K562 (cell line): ENCODE measurements around the gene NAXE. TPM values are rescaled to one million over a fixed set of nuclear protein-coding genes. Genes with fewer than 3 reads are reported as not detected.

Experiments used
- ASH1L ChIP-seq: fragments of 450-650 bp; IDR thresholded peaks from 2 replicates; pipeline ENCODE4 v1.6.1; 2018; ENCODE audit warnings: borderline replicate concordance, mild to moderate bottlenecking, low read depth; ENCODE audit not compliant: partially characterized antibody
- CC2D1A ChIP-seq: fragments of 450-650 bp; IDR thresholded peaks from 2 replicates; pipeline ENCODE4 v1.6.1; 2017; ENCODE audit warnings: mild to moderate bottlenecking
- CHCHD3 ChIP-seq: fragments of 250-450 bp; sonication (Bioruptor Pico); IDR thresholded peaks from 2 replicates; pipeline ENCODE4 v2.1.2; 2022; ENCODE audit warnings: mild to moderate bottlenecking
- CXXC5 ChIP-seq: fragments of 250-450 bp; sonication (Bioruptor Pico); IDR thresholded peaks from 2 replicates; pipeline ENCODE4 v1.8.0; 2022; ENCODE audit warnings: inconsistent platforms, mild to moderate bottlenecking, moderate library complexity
- KDM5B ChIP-seq: fragments of 200-600 bp; sonication (generic); IDR thresholded peaks from 2 replicates; pipeline ENCODE4 v1.6.1; 2012; ENCODE audit warnings: low read depth, mild to moderate bottlenecking, moderate library complexity, low read length, control low read depth, inconsistent platforms; ENCODE audit not compliant: insufficient replicate concordance
- KLF16 ChIP-seq: IDR thresholded peaks from 2 replicates; pipeline ENCODE4 v1.6.1; 2016; ENCODE audit warnings: antibody characterized with exemption
- POLR2B ChIP-seq: fragments of 450-650 bp; IDR thresholded peaks from 2 replicates; pipeline ENCODE4 v1.6.1; 2018; ENCODE audit warnings: low read depth; ENCODE audit not compliant: partially characterized antibody
- TAL1 ChIP-seq: fragments of 450-650 bp; IDR thresholded peaks from 2 replicates; pipeline ENCODE4 v1.6.1; 2016; ENCODE audit warnings: mild to moderate bottlenecking
- TCF3 ChIP-seq: sonication (generic); formaldehyde crosslinking; IDR thresholded peaks from 2 replicates; pipeline ENCODE4 v1.4.0; 2020; ENCODE audit warnings: mild to moderate bottlenecking, missing genetic modification reagents
- ZBTB7A ChIP-seq: IDR thresholded peaks from 2 replicates; pipeline ENCODE4 v1.6.1; 2011; ENCODE audit warnings: low read depth, mild to moderate bottlenecking, low read length, moderate library complexity, borderline replicate concordance; ENCODE audit not compliant: control insufficient read depth
- ZKSCAN3 ChIP-seq: fragments of 250-450 bp; sonication (Bioruptor Pico); IDR thresholded peaks from 2 replicates; pipeline ENCODE4 v1.4.0; 2020
- ZNF140 ChIP-seq: fragments of 250-450 bp; sonication (Bioruptor Pico); IDR thresholded peaks from 2 replicates; pipeline ENCODE4 v1.8.0; 2021; ENCODE audit warnings: moderate library complexity, mild to moderate bottlenecking, inconsistent platforms
- ZNF785 ChIP-seq: fragments of 250-450 bp; sonication (Bioruptor Pico); IDR thresholded peaks from 2 replicates; pipeline ENCODE4 v1.4.0; 2020; ENCODE audit warnings: mild to moderate bottlenecking
- polyA plus RNA-seq, 8 experiments: library from polyadenylated mRNA; depleted of rRNA in 4 of 8; stranded (reverse) in 5 of 8; unstranded in 3 of 8; fragments of >200 nt; fragmentation: Nextera tagmentation in 2 of 8; fragmentation: Illumina TruSeq in 1 of 8; extraction: Ambion mirVana in 2 of 8; extraction: Trizol in 1 of 8; gene quantifications; 2 replicates each; pipeline versions ENCODE4 v1.2.1 to v1.2.3, GENCODE V29; 2011 to 2014; ENCODE audit warnings: inconsistent platforms in 1 of 8, missing spikeins in 1 of 8
- total RNA-seq, 7 experiments: library from RNA; depleted of rRNA in 6 of 7; stranded (reverse); fragments of >200 nt in 6 of 7; fragmentation: Illumina TruSeq in 2 of 7; extraction: Trizol in 2 of 7; gene quantifications; 2 replicates each; pipeline versions ENCODE4 v1.2.1 to v1.2.3, GENCODE V29; 2011 to 2021; ENCODE audit warnings: low replicate concordance in 1 of 7
- TF ChIP-seq, protein P1 (sequence below): fragments of 250-450 bp; sonication (Bioruptor Pico); IDR thresholded peaks from 2 replicates; pipeline ENCODE4 v1.8.0; 2022; ENCODE audit warnings: inconsistent platforms
- TF ChIP-seq, protein P2 (sequence below): fragments of 450-650 bp; IDR thresholded peaks from 2 replicates; pipeline ENCODE4 v1.6.1; 2018; ENCODE audit warnings: mild to moderate bottlenecking, low read depth; ENCODE audit not compliant: partially characterized antibody
- TF ChIP-seq, protein P3 (sequence below), 2 experiments: fragments of 450-650 bp; formaldehyde crosslinking in 1 of 2; IDR thresholded peaks; 2 replicates each; pipeline versions ENCODE4 v1.4.0 to v1.6.1; 2014 to 2020; ENCODE audit warnings: mild to moderate bottlenecking in 2 of 2, borderline replicate concordance in 1 of 2, low read depth in 1 of 2

NAXE gene
- total and polyA plus RNA-seq, 9 of the 15 experiments (the other 6 are each of a cell fraction or from before 2014, with no cell fraction given) = 27.3 to 137 (median 90.0) TPM

DNA sequence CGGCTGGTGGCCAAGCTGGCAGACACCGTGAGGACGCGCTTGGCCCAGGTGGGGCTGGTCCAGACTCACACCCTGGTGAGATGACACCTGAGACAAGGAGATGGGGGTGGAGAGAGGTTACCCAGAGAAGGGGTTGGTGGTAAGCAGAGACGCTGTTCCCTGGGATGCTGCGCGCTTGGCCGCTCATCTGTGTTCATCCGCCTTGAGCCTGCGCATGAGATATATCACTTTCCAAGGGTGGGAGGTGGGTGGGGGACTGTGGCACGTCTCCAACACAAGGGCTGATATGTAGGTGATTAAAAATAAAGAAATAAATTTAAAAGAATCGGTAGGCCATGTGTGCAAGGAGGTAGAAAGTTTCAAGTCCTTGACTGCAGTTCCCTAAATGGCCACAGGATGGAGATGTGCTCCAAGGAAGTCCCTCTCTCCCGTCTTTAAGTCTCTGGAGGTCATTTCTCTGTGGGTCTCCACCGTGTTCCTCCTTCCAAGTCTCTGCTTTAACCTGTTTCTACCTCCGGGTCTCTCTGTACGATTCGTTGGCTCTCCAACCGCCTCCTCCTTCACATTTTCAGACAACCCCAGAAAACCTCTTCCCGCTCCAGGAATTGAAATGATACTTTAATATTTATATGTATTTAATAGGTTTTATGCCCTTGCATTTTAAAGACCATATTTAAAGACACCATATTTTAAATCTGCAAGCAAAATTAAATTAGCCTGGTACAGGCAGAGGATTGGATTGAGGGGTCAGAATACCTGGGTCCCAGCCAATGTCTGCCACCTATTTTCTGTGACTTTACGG, 7.6 kb upstream of the NAXE start (continued):
- no peak for TF ChIP-seq ZBTB7A
- TF ChIP-seq, protein P1, sequence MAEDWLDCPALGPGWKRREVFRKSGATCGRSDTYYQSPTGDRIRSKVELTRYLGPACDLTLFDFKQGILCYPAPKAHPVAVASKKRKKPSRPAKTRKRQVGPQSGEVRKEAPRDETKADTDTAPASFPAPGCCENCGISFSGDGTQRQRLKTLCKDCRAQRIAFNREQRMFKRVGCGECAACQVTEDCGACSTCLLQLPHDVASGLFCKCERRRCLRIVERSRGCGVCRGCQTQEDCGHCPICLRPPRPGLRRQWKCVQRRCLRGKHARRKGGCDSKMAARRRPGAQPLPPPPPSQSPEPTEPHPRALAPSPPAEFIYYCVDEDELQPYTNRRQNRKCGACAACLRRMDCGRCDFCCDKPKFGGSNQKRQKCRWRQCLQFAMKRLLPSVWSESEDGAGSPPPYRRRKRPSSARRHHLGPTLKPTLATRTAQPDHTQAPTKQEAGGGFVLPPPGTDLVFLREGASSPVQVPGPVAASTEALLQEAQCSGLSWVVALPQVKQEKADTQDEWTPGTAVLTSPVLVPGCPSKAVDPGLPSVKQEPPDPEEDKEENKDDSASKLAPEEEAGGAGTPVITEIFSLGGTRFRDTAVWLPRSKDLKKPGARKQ (CRISPR knock-in tag) = no peak
- peak; percentile 44; the same call in 1 of the 2 replicates for TF ChIP-seq CC2D1A
- TF ChIP-seq ZNF140 = no peak
- no peak for TF ChIP-seq CHCHD3 (CRISPR knock-in tag)
- TF ChIP-seq, protein P2, sequence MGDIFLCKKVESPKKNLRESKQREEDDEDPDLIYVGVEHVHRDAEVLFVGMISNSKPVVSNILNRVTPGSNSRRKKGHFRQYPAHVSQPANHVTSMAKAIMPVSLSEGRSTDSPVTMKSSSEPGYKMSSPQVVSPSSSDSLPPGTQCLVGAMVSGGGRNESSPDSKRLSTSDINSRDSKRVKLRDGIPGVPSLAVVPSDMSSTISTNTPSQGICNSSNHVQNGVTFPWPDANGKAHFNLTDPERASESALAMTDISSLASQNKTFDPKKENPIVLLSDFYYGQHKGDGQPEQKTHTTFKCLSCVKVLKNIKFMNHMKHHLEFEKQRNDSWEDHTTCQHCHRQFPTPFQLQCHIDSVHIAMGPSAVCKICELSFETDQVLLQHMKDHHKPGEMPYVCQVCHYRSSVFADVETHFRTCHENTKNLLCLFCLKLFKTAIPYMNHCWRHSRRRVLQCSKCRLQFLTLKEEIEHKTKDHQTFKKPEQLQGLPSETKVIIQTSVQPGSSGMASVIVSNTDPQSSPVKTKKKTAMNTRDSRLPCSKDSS = no peak
- TF ChIP-seq TAL1 = no peak
- TF ChIP-seq, protein P3, sequence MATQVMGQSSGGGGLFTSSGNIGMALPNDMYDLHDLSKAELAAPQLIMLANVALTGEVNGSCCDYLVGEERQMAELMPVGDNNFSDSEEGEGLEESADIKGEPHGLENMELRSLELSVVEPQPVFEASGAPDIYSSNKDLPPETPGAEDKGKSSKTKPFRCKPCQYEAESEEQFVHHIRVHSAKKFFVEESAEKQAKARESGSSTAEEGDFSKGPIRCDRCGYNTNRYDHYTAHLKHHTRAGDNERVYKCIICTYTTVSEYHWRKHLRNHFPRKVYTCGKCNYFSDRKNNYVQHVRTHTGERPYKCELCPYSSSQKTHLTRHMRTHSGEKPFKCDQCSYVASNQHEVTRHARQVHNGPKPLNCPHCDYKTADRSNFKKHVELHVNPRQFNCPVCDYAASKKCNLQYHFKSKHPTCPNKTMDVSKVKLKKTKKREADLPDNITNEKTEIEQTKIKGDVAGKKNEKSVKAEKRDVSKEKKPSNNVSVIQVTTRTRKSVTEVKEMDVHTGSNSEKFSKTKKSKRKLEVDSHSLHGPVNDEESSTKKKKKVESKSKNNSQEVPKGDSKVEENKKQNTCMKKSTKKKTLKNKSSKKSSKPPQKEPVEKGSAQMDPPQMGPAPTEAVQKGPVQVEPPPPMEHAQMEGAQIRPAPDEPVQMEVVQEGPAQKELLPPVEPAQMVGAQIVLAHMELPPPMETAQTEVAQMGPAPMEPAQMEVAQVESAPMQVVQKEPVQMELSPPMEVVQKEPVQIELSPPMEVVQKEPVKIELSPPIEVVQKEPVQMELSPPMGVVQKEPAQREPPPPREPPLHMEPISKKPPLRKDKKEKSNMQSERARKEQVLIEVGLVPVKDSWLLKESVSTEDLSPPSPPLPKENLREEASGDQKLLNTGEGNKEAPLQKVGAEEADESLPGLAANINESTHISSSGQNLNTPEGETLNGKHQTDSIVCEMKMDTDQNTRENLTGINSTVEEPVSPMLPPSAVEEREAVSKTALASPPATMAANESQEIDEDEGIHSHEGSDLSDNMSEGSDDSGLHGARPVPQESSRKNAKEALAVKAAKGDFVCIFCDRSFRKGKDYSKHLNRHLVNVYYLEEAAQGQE (IDR thresholded peaks at IDR 0.05; ENCODE audit: borderline replicate concordance) = peak; percentile 82
- TF ChIP-seq, protein P3 (CRISPR knock-in tag; IDR thresholded peaks at IDR 0.05; ENCODE audit: low read depth) = no peak
- no peak for TF ChIP-seq POLR2B
- TF ChIP-seq CXXC5 = no peak
- no peak for TF ChIP-seq KDM5B
- no peak for TF ChIP-seq TCF3
- peak; percentile 14 for TF ChIP-seq ASH1L
- TF ChIP-seq ZKSCAN3 = no peak
- TF ChIP-seq KLF16 = peak; percentile 60; the same call in 1 of the 2 replicates
- TF ChIP-seq ZNF785 (CRISPR knock-in tag) = no peak
